Measurements from ENCODE around the gene TALDO1.

TALDO1 gene

GRCh38 chr11:796565-797295 lies 49.5 kb downstream of the TALDO1 start:
- H3F3A ChIP-seq (ENCODE audit: control insufficient read depth, insufficient read depth) = peaks cover 12% of the 10 kb centered on the region; the same call in 1 of the 2 replicates
- H3K9me3 ChIP-seq (ENCODE audit: control insufficient read depth, insufficient read depth, low read length) = no peaks in the 10 kb centered on the region
- H3K36me3 ChIP-seq (ENCODE audit: control insufficient read depth, low read length) = peaks cover 41% of the 10 kb centered on the region
- peaks cover 4% of the 10 kb centered on the region; the same call in 1 of the 2 replicates for H4K20me1 ChIP-seq (ENCODE audit: control insufficient read depth, insufficient read depth, low read depth, low read length)
- no peaks in the 10 kb centered on the region for H3K9me2 ChIP-seq (replicated peaks; ENCODE audit: control insufficient read depth, low read length)
- H3K4me1 ChIP-seq (ENCODE audit: control insufficient read depth, low read length) = peaks cover 33% of the 10 kb centered on the region
- H3K4me3 ChIP-seq (ENCODE audit: low read length) = peak overlapping the region; percentile 93
- H3K4me2 ChIP-seq (ENCODE audit: low read length) = peak overlapping the region; percentile 97
- peaks cover 25% of the 10 kb centered on the region for H3K79me2 ChIP-seq (ENCODE audit: control insufficient read depth, low read length)
- TF ChIP-seq CTCF (IDR thresholded peaks at IDR 0.05; ENCODE audit: low read depth, low read length, poor library complexity, severe bottlenecking) (no peak), EZH2phosphoT487 (IDR thresholded peaks at IDR 0.05; ENCODE audit: borderline replicate concordance, low read length) (no peak)
- peak overlapping the region; percentile 80 for H3K27ac ChIP-seq (ENCODE audit: low read depth, low read length)
- H3K27me3 ChIP-seq (ENCODE audit: control insufficient read depth, low read length) = no peaks in the 10 kb centered on the region

GRCh38 chr11:797296-798092 lies 50.2 kb downstream of the TALDO1 start:
- H3K79me2 ChIP-seq (ENCODE audit: control insufficient read depth, low read length) = peaks cover 25% of the 10 kb centered on the region
- peaks cover 33% of the 10 kb centered on the region for H3K4me1 ChIP-seq (ENCODE audit: control insufficient read depth, low read length)
- H3K9me2 ChIP-seq (replicated peaks; ENCODE audit: control insufficient read depth, low read length) = no peaks in the 10 kb centered on the region
- TF ChIP-seq EZH2phosphoT487 (IDR thresholded peaks at IDR 0.05; ENCODE audit: borderline replicate concordance, low read length) (no peak), CTCF (IDR thresholded peaks at IDR 0.05; ENCODE audit: low read depth, low read length, poor library complexity, severe bottlenecking) (no peak)
- peak overlapping the region; percentile 80 for H3K27ac ChIP-seq (ENCODE audit: low read depth, low read length)
- H3K27me3 ChIP-seq (ENCODE audit: control insufficient read depth, low read length) = no peaks in the 10 kb centered on the region
- peaks cover 4% of the 10 kb centered on the region; the same call in 1 of the 2 replicates for H4K20me1 ChIP-seq (ENCODE audit: control insufficient read depth, insufficient read depth, low read depth, low read length)
- no peaks in the 10 kb centered on the region for H3K9me3 ChIP-seq (ENCODE audit: control insufficient read depth, insufficient read depth, low read length)
- H3K4me3 ChIP-seq (ENCODE audit: low read length) = peak overlapping the region; percentile 93
- H3F3A ChIP-seq (ENCODE audit: control insufficient read depth, insufficient read depth) = peaks cover 12% of the 10 kb centered on the region; the same call in 1 of the 2 replicates
- peaks cover 48% of the 10 kb centered on the region for H3K36me3 ChIP-seq (ENCODE audit: control insufficient read depth, low read length)
- peak overlapping the region; percentile 97 for H3K4me2 ChIP-seq (ENCODE audit: low read length)

- H4K20me1 ChIP-seq (ENCODE audit: control insufficient read depth, insufficient read depth, low read depth, low read length) = peaks cover 4% of the 10 kb centered on the region; the same call in 1 of the 2 replicates
- peaks cover 52% of the 10 kb centered on the region for H3K36me3 ChIP-seq (ENCODE audit: control insufficient read depth, low read length)
- no peaks in the 10 kb centered on the region for H3K9me3 ChIP-seq (ENCODE audit: control insufficient read depth, insufficient read depth, low read length)
- TF ChIP-seq CTCF (IDR thresholded peaks at IDR 0.05; ENCODE audit: low read depth, low read length, poor library complexity, severe bottlenecking) (peak; percentile 73), EZH2phosphoT487 (IDR thresholded peaks at IDR 0.05; ENCODE audit: borderline replicate concordance, low read length) (no peak)
- H3K9me2 ChIP-seq (replicated peaks; ENCODE audit: control insufficient read depth, low read length) = no peaks in the 10 kb centered on the region
- H3K27ac ChIP-seq (ENCODE audit: low read depth, low read length) = peak within 1 kb of the TSS; percentile 80
- peaks cover 33% of the 10 kb centered on the region for H3K4me1 ChIP-seq (ENCODE audit: control insufficient read depth, low read length)
- no peaks in the 10 kb centered on the region for H3K27me3 ChIP-seq (ENCODE audit: control insufficient read depth, low read length)
- H3K4me3 ChIP-seq (ENCODE audit: low read length) = peak within 1 kb of the TSS; percentile 93
- peaks cover 12% of the 10 kb centered on the region; the same call in 1 of the 2 replicates for H3F3A ChIP-seq (ENCODE audit: control insufficient read depth, insufficient read depth)
- H3K79me2 ChIP-seq (ENCODE audit: control insufficient read depth, low read length) = peaks cover 25% of the 10 kb centered on the region
- peak within 1 kb of the TSS; percentile 97 for H3K4me2 ChIP-seq (ENCODE audit: low read length)
Observed at GRCh38 chr11:798093-798713, 50.9 kb downstream of the TALDO1 start, which contains the start of gene SLC25A22. SLC25A22 (minus strand) TSS chr11:798281; CDS start chr11:795006, 3,275 bp downstream.

Data from DOHH2 (cell line).